Peyer's patch (tissue), 4 donors: ENCODE data around the gene TBL1X. TPM values are rescaled to one million over a fixed set of nuclear protein-coding genes. Genes with fewer than 3 reads are reported as not detected.

ENCODE experiments used
- DNase-seq, 3 donors: peaks; one replicate each; pipeline ENCODE4 v3.0.0-alpha.2; 2017 to 2019
- H3K27ac ChIP-seq, 4 donors: fragments of 200-600 bp; sonication (generic); one replicate each; pipeline ENCODE4 v1.5.1; 2016 to 2019
- H3K27me3 ChIP-seq, 2 donors: fragments of 200-600 bp; sonication (generic); one replicate each; pipeline ENCODE4 v1.5.1; 2019
- H3K36me3 ChIP-seq, 3 donors: fragments of 200-600 bp; sonication (generic); one replicate each; pipeline ENCODE4 v1.5.1; 2016 to 2019
- H3K4me1 ChIP-seq, 4 donors: fragments of 200-600 bp; sonication (generic); one replicate each; pipeline ENCODE4 v1.5.1; 2016 to 2019
- H3K4me3 ChIP-seq, 4 donors: fragments of 200-600 bp; sonication (generic); 1 replicate in 3 of 4; 2 replicates in 1 of 4; pipeline ENCODE4 v1.5.1; 2016 to 2019; ENCODE audit warnings: mild to moderate bottlenecking in 1 of 4
- H3K9me3 ChIP-seq, 4 donors: fragments of 200-600 bp; sonication (generic); one replicate each; pipeline ENCODE4 v1.5.1; 2016 to 2019; ENCODE audit warnings: mild to moderate bottlenecking in 1 of 4
- CTCF ChIP-seq, 6 experiments: fragments of 450-650 bp in 4 of 6; fragments of 200-600 bp in 2 of 6; sonication (generic) in 1 of 6; IDR thresholded peaks; one replicate each; pipeline ENCODE4 v1.5.1; 2017 to 2019; ENCODE audit warnings: antibody characterized with exemption in 6 of 6, mild to moderate bottlenecking in 3 of 6, moderate library complexity in 1 of 6
- POLR2A ChIP-seq, 2 donors: fragments of 450-650 bp; IDR thresholded peaks; one replicate each; pipeline ENCODE4 v1.5.1; 2017; ENCODE audit warnings: antibody characterized with exemption in 2 of 2, mild to moderate bottlenecking in 2 of 2, moderate library complexity in 2 of 2
- total RNA-seq, 4 donors: library from RNA; depleted of rRNA; stranded (reverse); fragments of >200 nt; gene quantifications; one replicate each; pipeline ENCODE4 v1.1.0, GENCODE V29; 2016

The TBL1X gene
- total RNA-seq, 4 donors from 2014 or later, result 3.9 to 29.7 (median 5.0) TPM

DNA sequence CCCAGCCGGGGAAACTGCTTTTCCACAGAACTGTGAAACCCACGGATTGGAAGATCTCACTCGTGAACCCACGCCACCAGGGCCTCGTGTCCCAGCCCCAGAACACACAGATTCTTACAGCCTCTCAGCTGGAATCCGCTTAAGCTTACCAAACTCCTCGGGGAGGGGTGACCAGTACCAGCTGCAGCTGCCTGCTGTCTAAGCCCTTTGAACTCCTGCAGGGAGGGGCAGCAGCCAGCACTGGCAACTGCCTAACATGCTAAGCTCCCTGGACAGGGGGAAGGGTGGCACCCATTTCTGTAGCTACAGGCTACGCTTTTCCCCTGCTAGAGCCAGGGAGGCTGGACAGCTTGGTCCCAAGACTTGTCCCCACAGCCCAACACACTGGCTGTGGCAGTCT lies 38.4 kb downstream of the TBL1X start:
- no peak for DNase-seq
- H3K4me1 ChIP-seq, result no peaks in the 10 kb centered on the region

GRCh38 chrX:9510366-9510765 lies 45.5 kb downstream of the TBL1X start:
- TF ChIP-seq CTCF (IDR thresholded peaks at IDR 0.05) (no peak), POLR2A (IDR thresholded peaks at IDR 0.05) (no peak)
- no peaks in the 10 kb centered on the region for H3K36me3 ChIP-seq
- H3K4me1 ChIP-seq, result no peaks in the 10 kb centered on the region
- no peak overlapping the region for H3K27ac ChIP-seq
- DNase-seq, result no peak
- no peak overlapping the region for H3K4me3 ChIP-seq
- no peaks in the 10 kb centered on the region for H3K27me3 ChIP-seq
- no peaks in the 10 kb centered on the region for H3K9me3 ChIP-seq

More for the DNA sequence above, 38.4 kb downstream of the TBL1X start:
- Histone ChIP-seq H3K27me3 (no peaks in the 10 kb centered on the region), H3K27ac (no peak overlapping the region), H3K9me3 (no peaks in the 10 kb centered on the region), H3K4me3 (no peak overlapping the region), H3K36me3 (no peaks in the 10 kb centered on the region)
- no peak for TF ChIP-seq POLR2A (IDR thresholded peaks at IDR 0.05)
- no peak for TF ChIP-seq CTCF (IDR thresholded peaks at IDR 0.05)

GRCh38 chrX:9510980-9511379 lies 46.1 kb downstream of the TBL1X start:
- DNase-seq, result no peak

DNA sequence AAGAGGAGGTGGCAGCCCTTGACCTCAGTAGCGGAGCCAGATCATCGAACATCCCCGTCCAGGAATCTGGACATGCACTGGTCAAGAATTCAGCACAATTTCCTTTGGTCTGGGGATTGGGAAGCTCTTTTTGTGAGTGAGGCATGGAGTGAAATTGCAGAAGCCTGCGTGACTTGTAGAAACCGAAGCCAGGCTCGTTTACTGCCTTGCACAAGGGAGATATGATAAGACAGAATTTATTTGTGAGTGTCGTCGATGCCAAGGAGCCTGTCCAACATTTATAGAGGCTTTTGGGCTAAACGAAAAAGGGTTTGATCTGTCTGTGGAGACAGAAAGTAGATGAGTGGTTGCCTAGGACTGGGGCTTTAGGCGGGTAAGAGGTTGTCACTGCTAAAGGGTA lies 50.6 kb downstream of the TBL1X start:
- Histone ChIP-seq H3K4me1 (no peaks in the 10 kb centered on the region), H3K27ac (no peak overlapping the region), H3K27me3 (no peaks in the 10 kb centered on the region), H3K36me3 (no peaks in the 10 kb centered on the region), H3K4me3 (no peak overlapping the region), H3K9me3 (no peaks in the 10 kb centered on the region)
- TF ChIP-seq CTCF (IDR thresholded peaks at IDR 0.05), result no peak
- TF ChIP-seq POLR2A (IDR thresholded peaks at IDR 0.05), result no peak
- DNase-seq, result no peak

More at GRCh38 chrX:9510980-9511379, 46.1 kb downstream of the TBL1X start:
- no peak for TF ChIP-seq CTCF (IDR thresholded peaks at IDR 0.05)
- no peak for TF ChIP-seq POLR2A (IDR thresholded peaks at IDR 0.05)
- H3K4me3 ChIP-seq, result no peak overlapping the region
- no peaks in the 10 kb centered on the region for H3K9me3 ChIP-seq
- H3K27me3 ChIP-seq, result no peaks in the 10 kb centered on the region
- H3K36me3 ChIP-seq, result no peaks in the 10 kb centered on the region
- H3K27ac ChIP-seq, result no peak overlapping the region
- no peaks in the 10 kb centered on the region for H3K4me1 ChIP-seq

DNA sequence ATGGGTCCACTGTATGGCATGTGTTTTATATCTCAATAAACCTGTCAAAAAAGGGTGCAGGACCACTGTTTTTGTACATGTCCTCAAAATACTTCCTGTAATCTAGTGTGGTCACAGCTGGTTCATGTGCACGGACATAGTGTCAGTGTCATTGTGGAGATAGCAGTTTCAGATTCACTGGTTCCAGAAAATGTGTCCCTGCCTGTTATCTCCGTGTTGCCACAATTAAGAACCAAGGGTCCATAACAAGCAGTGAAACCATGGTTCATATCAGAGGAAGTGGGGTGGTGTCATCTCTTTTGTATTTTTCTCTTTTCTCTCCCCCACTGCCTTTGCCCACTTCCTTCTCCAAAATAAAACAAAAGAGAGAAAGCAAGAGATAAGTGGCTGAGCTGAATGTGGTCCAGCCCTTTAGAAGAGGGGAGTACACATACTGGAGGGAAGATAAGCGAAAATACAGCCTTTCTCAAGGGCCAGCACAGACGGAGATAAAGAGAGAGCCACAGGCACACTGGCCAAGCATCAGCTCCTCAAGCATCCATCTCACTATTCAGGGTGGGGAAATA lies 51.2 kb downstream of the TBL1X start:
- Histone ChIP-seq H3K4me3 (no peak overlapping the region), H3K36me3 (no peaks in the 10 kb centered on the region), H3K27ac (no peak overlapping the region), H3K9me3 (no peaks in the 10 kb centered on the region), H3K4me1 (no peaks in the 10 kb centered on the region), H3K27me3 (no peaks in the 10 kb centered on the region)
- no peak for TF ChIP-seq POLR2A (IDR thresholded peaks at IDR 0.05)
- no peak for TF ChIP-seq CTCF (IDR thresholded peaks at IDR 0.05)
- DNase-seq, result no peak

- no peak for DNase-seq
- no peak for TF ChIP-seq CTCF (IDR thresholded peaks at IDR 0.05)
- no peak for TF ChIP-seq POLR2A (IDR thresholded peaks at IDR 0.05)
- Histone ChIP-seq H3K36me3 (no peaks in the 10 kb centered on the region), H3K27ac (no peak overlapping the region), H3K27me3 (no peaks in the 10 kb centered on the region), H3K4me3 (no peak overlapping the region), H3K4me1 (no peaks in the 10 kb centered on the region), H3K9me3 (no peaks in the 10 kb centered on the region)
These were observed 51.8 kb downstream of the TBL1X start for GRCh38 chrX:9516635-9517034.
